NCI-H1105 (cell line): ENCODE results near the gene ZDHHC7.
A peak's percentile ranks its signal among the peaks of the same experiment; 100 is the strongest.
"Not testable (repeated sequence)": the region's sequence is repeated elsewhere in the genome, so short reads cannot be mapped to it uniquely, and the experiment has no call there.

ENCODE experiments used
- DNase-seq: peaks from one replicate; lab custom pipeline; 2025; lab: John Stamatoyannopoulos, UW

Gene ZDHHC7

DNA sequence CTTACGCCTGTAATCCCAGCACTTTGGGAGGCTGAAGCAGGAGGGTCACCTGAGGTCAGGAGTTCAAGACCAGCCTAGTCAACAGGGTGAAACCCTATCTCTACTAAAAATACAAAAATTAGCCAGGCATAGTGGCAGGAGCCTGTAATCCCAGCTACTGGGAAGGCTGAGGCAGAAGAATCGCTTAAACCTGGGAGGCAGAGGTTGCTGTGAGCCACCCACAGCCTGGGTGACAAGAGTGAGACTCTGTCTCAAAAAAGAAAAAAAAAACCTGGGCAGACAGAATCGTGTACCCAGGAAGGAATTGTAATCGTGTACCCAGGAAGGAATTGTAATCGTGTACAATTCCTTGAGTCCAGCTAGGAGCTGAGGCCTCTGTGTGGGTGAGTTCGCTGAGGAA lies 72.7 kb downstream of the ZDHHC7 start:
- DNase-seq: not testable (repeated sequence)

GRCh38 chr16:84937196-84938005 lies 73.9 kb downstream of the ZDHHC7 start:
- no peak for DNase-seq

DNA sequence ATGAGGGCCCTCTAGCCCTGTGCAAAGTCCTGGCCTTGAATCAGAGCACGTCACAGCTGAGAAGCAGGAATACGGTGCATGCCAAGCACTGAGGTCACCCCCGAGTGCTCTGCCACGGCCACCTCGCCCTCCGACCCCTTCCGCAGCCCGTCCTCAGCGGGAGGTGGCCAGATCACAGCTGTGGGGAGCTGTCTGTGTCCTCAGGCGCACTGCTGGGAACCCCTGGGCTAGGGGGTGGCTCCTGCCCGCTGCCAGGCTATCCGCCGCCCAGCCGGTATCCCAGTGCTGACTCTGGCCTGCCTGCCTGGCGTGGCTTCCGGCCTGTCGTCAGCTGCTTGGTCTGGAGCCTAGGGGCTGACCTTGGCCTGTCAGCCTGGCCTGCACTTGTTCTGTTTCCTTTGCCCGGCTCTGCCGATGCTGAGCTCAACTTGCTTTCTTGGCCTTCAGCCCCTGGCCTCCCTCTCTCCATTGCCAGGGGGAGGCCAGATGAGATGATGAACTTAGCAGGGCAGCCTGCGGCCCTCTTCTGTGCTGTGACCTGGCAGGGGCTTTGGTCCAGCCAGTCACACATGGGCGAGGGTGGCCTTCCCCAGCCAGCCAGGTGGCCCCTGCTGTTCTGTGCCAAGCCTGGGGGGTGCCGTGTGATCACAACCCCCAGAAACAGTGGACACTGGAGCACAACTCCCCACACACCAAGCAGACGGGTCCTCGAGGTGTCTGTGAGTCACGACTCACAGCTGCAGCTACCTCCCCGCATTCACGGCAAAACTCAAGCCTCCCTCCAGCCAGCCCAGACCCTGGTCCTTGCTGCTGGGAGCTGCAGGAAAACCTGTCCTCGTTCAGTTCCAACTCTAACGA lies 77.3 kb downstream of the ZDHHC7 start:
- DNase-seq: no peak

DNA sequence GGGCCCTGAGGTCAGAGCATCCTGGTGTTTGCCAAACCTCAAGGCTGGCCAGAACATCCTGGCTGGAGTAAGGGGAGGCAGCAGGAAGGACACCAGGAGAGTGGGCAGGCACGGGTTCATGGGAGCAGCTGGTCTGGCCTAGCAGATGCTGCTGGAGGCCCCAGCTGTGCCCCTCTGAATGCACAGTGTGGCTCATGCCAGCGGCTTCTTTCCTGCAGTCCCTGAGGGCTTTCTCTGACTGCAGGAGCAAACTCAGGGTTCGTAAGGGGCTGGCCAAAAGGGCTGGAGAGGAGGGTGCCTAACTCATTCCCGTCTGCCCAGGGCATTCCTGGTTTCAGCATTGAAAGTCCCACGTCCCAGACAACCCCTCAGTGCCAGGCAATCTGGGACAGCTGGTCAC lies 78.7 kb downstream of the ZDHHC7 start:
- no peak for DNase-seq

- no peak for DNase-seq
Observed at GRCh38 chr16:84931506-84931905, 79.8 kb downstream of the ZDHHC7 start.

GRCh38 chr16:84931107-84931494 lies 80.2 kb downstream of the ZDHHC7 start:
- no peak for DNase-seq

GRCh38 chr16:84930298-84931106 lies 80.8 kb downstream of the ZDHHC7 start:
- no peak for DNase-seq

GRCh38 chr16:84929421-84930297 lies 81.7 kb downstream of the ZDHHC7 start:
- no peak for DNase-seq

DNA sequence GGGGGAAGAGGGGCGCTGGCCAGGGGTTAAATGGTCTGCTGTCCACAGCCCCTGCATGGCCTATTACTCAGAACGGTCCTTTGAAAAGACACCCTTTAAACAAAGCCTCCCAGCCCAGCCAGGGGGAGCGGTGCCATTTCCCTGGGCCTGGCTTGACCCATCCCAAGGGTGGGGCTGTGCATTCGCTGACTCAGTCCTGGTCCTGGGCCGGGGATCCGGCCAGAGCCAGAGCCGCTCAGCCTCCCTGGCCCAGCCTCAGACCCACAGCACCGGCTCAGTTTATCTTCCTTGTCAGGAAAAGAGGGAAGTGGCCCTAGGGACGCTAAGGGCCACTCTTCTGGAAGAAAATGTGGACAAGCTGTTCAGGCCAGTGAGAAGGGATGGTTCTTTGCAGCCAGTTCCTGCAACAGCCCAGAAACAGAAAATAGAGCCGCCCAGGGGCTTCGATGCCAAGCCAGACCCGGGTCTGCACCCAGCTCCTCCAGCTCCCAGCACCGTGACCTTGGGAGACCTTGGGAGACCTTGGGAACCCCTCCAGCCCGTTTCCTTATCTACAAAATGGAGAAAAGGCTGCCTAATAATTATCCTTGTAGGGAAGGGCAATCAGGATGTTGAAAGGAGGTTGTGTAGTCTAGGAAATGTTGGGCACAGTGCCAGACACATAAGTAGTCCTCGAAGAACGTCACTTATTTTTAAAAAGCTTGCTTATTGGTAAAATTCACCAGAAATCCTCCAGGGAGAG lies 82.5 kb downstream of the ZDHHC7 start:
- no peak for DNase-seq

GRCh38 chr16:84927621-84928591 lies 83.4 kb downstream of the ZDHHC7 start:
- DNase-seq: no peak

DNA sequence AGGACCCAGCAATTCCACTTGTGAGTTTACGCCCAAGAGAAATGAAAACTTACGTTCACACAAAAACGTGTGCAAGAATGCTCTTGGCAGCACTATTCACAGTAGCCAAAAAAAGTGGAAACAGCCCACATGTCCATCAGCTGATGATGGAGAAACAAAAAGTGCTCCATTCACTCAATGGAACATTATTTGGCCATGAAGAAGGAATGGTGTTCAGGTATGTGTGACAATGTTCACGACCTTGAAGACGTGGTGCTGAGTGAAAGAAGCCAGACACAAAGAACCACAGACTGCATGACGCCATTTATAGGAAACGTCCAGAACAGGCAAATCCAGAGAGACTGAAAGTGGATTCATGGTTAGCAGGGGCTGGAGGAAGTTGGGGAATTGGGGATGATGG lies 84.9 kb downstream of the ZDHHC7 start:
- DNase-seq: no peak

DNA sequence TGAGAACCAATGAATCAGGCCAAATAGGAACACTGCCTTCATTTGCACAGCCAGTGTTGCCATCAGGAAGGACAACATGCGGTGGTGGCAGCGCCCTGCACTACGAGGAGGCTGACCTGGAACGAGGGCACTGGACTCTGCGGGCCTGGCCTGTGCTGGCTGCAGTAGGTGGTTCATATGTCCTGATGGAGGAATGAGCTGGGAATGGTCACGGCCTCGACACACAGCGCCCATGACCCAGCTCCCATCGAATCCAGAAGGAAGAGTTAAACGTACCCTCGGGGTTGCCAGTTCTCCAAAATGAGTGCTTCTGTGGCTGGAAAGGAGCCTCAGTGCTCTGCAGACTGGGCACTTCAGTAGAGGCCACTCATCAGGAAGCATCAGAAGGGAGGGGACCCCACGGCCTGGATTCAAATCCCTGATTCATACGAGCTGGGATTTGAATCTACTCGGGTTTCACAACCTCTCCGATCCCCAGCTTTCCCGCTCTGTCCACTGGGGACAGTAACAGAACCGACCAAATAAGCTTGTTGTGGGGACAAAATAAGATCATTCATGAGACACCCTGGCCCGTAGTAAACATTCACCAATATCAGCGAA lies 85.5 kb downstream of the ZDHHC7 start:
- no peak for DNase-seq

- peak; percentile 2 for DNase-seq
Observed at GRCh38 chr16:84925092-84925772, 86.1 kb downstream of the ZDHHC7 start.

GRCh38 chr16:84924331-84925091 lies 86.8 kb downstream of the ZDHHC7 start:
- no peak for DNase-seq
